NT2/D1 (cell line): Measurements from ENCODE around the gene SDK1.

Experiments
- YY1 ChIP-seq: IDR thresholded peaks from 2 replicates; pipeline ENCODE4 v1.6.1; 2011; ENCODE audit not compliant: insufficient read length, insufficient read depth
- ZNF274 ChIP-seq: IDR thresholded peaks from 2 replicates; pipeline ENCODE4 v1.6.1; 2011; ENCODE audit warnings: mild to moderate bottlenecking, low read depth, low read length

DNA sequence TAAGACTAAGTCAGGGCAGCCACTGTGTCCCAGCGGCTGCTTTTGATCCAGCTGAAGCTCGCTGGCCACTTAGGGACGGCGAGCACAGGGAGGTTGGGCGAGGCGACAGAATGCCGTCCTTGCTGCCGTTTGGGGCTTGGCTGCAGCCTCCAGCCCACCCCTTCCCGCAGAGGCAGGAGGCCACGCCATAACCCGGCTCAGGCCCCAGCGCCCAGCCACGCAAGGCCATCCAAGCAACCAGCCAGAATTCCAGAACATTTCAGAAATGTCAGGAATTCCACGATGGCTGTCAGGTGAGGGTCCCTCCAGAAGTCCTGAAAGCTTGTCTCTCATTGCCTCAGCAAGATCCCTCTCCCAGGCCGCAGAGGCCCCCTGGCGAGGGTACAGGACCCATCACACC is 901.9 kb downstream of the SDK1 start:
- TF ChIP-seq ZNF274, result no peak
- TF ChIP-seq YY1, result no peak
